NCI-H187 (cell line): ENCODE data around the gene TRAF2.

ENCODE experiments used
- DNase-seq, 2 experiments: peaks; one replicate each; lab custom pipeline; 2025; lab: John Stamatoyannopoulos, UW

Gene TRAF2

GRCh38 chr9:136913701-136914438 lies 27.6 kb downstream of the TRAF2 start:
- no peak for DNase-seq

GRCh38 chr9:136915632-136916329 lies 29.5 kb downstream of the TRAF2 start:
- DNase-seq, result no peak

- no peak for DNase-seq
Measured at GRCh38 chr9:136916330-136917184, 30.2 kb downstream of the TRAF2 start.

GRCh38 chr9:136917902-136918301 lies 31.6 kb downstream of the TRAF2 start:
- DNase-seq, result no peak

GRCh38 chr9:136920069-136920468 lies 33.8 kb downstream of the TRAF2 start:
- no peak for DNase-seq

- no peak for DNase-seq
Measured at GRCh38 chr9:136920734-136921231, 34.5 kb downstream of the TRAF2 start.

GRCh38 chr9:136921307-136921706 lies 35.0 kb downstream of the TRAF2 start:
- no peak for DNase-seq

GRCh38 chr9:136921718-136922117 lies 35.4 kb downstream of the TRAF2 start:
- DNase-seq, result no peak

- no peak for DNase-seq
Measured at GRCh38 chr9:136922540-136922939, 36.2 kb downstream of the TRAF2 start.

GRCh38 chr9:136923881-136924280 lies 37.6 kb downstream of the TRAF2 start:
- peak; percentile 8 to 16 for DNase-seq

- DNase-seq, result no peak
Measured at GRCh38 chr9:136925414-136926153, 39.3 kb downstream of the TRAF2 start.

- DNase-seq, result no peak
Measured at GRCh38 chr9:136926154-136926704, 39.9 kb downstream of the TRAF2 start.

GRCh38 chr9:136926749-136927148 lies 40.4 kb downstream of the TRAF2 start:
- no peak for DNase-seq

GRCh38 chr9:136927343-136928271 lies 41.3 kb downstream of the TRAF2 start:
- no peak for DNase-seq

- no peak for DNase-seq
Measured at GRCh38 chr9:136928591-136928990, 42.3 kb downstream of the TRAF2 start.

- no peak for DNase-seq
Measured at GRCh38 chr9:136930014-136930413, 43.7 kb downstream of the TRAF2 start.

GRCh38 chr9:136931611-136932130 lies 45.4 kb downstream of the TRAF2 start:
- DNase-seq, result no peak

GRCh38 chr9:136934277-136934676 lies 48.0 kb downstream of the TRAF2 start:
- no peak for DNase-seq

- no peak for DNase-seq
Measured at GRCh38 chr9:136935651-136936050, 49.3 kb downstream of the TRAF2 start.

GRCh38 chr9:136936645-136937170 lies 50.4 kb downstream of the TRAF2 start:
- DNase-seq, result no peak
